Central memory CD4-positive, alpha-beta T cell (primary cell): Measurements from ENCODE around the gene PM20D1.

Experiments
- DNase-seq: peaks from one replicate; pipeline ENCODE4 v3.0.0; 2022

Gene PM20D1

GRCh38 chr1:205803986-205804385 lies 45.9 kb downstream of the PM20D1 start:
- DNase-seq: no peak

- DNase-seq: no peak
These were observed 47.9 kb downstream of the PM20D1 start for GRCh38 chr1:205802060-205802459.

DNA sequence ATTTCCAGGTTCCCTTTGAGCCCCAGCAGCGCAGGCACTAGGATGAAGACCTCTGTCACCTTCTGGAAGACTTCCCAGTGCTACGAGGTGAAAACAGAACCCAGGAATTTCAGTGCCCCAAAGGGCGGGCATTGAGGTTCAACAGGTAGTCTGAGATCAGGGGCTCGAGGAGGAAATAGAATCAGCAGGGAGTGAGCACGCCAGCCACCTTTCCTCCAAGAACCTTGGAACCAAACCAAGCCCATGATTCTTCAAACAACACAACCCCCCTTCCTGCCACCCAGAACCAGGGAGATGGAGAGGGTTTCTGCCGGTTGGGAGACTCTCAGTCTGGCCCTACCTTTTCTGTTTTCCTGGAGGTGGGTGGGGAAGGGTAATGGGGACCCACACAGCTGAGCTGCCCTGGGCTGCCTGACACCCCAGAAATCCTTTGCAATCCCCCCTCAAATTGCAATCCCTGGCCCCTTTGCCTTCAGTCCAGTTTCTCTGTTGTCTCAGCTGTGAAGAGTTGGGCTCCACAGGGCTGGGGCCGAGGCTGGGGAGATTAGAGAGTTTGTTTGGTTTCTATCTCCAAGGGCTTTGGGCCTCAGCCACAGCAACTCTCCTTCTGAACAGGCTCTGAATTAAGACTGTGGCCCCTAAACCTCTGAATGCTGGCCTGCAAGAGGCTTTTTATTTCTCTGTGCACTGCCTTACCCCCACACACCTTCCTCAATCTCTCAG lies 48.8 kb downstream of the PM20D1 start:
- DNase-seq: no peak

DNA sequence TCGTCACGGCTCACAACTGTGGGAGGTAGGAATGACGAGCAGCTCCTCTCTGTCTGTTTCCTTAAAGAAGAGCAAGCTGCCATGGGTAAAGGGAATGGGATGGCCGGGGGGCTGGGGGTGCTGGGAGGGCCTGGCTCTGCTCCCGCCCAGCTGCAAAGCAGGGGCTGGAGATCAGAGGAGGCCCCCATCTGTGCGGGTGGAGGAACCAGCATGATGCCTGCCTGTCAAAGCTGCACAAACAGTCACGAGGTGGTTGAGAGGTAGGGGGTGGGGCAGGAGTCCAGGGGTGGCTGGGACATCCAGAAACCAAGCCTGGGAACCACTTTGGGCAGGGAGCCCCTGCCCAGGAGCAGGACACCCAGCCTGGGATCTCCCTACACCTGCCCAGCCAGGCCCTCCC lies 49.5 kb downstream of the PM20D1 start:
- no peak for DNase-seq

DNA sequence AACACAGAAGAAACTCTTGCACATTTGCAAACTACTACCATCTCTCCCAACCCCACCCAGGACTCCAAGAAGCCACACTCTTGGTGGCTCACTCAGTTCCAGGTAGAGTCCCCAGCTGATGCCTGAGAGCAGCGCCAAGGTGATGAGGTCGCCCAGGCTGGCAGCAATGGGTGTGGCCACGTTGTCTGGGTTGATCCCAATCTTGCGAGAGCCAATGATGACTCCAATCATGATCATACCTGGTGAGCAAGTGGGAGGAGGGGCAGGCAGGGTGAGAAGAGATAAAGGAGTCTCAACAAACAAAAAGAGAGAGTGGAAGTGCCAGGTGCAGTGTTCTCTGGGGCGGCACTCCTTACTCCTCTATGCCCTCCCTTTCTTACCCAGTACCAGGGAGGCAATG lies 51.4 kb downstream of the PM20D1 start:
- no peak for DNase-seq

GRCh38 chr1:205797168-205797567 lies 52.8 kb downstream of the PM20D1 start:
- no peak for DNase-seq

DNA sequence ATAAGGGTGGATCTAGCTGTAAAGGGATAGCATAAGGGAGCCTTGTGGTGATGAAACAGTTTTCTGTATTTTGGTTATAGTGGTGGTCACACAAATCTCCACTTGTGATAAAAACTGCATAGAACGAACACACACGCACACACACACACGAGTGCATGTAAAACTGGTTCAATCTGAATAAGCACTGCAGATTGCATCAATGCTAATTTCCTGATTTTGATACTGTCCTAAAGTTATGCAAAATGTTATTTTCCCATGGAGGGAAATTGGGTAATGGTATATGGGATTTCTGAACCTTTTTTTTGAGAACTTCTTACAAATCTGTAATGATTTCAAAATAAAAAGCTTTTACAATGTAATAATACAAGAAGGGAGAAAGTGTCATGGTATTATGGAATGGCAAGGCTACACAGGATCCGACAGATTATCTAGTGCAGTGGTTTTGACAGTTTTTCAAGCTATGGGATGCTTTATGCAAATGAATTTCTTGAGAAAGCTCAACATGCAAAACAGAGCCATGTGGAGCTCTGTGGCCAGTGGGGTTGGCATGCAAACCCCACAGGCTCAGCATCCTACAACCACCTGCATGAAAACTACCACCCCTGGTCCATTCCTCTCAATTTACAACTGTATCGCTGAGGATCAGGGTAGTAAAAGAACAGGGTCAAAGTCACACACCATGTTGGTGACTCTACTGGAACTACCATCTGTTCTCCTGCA lies 55.8 kb downstream of the PM20D1 start:
- no peak for DNase-seq

DNA sequence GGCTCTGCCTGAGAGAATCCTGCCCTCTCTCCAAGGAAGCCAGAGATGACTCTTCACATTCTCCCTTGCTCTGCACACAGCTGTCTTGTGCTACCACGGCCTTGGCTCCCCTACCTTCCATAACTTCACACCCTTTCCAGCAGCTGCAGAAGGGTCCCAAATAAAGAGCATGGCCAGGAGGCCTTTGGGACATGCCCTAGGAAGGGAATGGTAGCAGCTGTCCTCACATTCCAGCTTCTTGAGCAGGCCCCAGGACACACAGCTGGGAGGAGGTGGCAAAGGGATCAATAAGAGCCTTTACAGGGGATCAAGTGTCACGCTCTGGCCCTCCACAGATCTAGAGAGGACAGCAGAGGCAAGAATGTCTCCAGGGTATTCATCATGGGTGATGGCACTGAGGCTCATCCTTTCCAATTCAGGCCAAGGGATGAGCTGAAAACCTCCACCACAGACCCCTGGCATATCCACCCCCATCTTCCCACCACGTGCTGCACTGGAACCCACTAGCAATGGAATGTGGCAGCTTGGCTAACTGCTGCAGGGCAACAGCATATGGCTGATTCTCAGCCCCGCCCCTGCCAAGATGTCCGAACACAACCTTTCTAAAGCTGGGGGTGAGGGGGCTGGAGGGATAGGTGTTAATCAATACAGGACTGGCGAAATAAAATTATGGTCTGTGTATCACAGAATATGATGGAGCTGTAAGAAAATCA lies 56.8 kb downstream of the PM20D1 start:
- no peak for DNase-seq

- DNase-seq: no peak
These were observed 57.5 kb downstream of the PM20D1 start for GRCh38 chr1:205792481-205792881.

DNA sequence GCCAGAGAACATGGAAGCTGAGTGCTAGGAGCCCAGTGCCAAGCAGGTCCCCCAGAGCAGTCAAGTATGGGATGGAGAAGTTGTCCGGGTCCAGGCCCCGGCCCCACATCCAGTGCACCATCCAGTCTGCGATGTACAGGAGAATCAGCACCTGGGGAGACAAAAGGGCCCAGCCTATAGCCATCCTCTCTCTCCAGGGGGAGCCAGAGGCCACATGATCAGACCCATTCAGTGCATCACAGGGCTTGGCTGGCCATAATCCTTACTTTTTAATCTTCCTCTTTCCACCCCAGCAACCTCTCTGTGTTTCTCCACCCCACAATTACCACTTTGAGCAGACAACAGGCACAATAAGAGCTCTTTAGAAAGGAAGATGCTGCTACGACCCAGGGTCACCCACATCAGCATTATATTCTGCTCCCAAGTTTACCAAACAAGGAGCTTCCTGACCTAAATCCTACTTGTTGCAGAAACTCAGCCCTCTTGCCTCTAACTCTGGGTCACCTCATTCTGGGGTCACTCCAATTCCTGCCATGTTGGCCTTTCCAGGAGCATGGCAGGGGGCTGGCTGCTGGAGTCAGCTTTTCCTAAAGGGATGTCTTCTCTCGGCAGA lies 58.3 kb downstream of the PM20D1 start:
- peak; percentile 43 for DNase-seq

DNA sequence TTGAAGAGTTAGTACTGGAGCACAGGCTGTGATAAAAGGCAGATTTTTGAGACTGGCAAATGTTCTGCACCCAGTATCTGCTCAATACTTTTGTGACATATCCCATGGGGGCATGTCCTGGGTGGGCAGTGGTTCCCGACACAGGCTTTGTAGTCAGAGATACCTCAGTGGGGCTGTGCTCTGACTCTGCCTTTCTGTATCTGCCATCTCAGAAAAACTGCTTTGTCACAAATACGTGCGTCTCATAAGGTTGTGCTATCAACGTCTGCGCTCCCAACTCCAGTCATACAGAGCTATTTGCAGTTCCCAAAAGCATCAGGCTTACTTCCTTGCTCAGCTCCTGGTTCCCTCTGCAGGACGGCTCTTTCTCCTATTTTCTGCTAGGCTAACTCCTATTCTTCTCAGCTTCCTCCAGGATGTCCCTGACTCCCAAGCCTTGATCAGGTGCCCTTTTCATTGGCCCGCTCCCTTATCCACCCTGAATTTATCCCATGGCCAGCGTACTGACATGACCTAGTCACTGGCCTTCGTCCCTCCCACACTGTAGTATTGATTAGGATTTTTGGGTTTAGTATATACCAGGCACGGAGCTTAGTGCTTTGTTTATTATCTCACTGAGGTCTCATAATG lies 62.5 kb downstream of the PM20D1 start:
- DNase-seq: no peak

DNA sequence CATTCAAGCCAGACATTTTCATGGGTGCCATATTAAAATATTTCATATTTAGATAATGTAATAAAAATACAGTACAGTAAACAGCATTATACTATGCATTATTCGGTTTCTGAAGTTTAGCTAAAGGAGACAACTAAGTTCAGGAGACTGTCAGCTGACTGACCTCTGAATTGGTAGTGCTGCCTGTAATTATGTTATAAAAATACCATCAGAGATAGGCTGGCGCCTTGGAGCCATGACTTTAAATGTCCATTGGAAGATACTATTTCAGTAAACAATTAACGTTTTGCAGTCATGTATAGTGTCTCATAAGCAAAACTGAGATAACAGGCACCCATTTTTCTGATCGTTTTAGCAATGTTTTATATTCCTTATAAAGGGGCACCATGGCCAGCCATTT lies 63.3 kb downstream of the PM20D1 start:
- DNase-seq: no peak

DNA sequence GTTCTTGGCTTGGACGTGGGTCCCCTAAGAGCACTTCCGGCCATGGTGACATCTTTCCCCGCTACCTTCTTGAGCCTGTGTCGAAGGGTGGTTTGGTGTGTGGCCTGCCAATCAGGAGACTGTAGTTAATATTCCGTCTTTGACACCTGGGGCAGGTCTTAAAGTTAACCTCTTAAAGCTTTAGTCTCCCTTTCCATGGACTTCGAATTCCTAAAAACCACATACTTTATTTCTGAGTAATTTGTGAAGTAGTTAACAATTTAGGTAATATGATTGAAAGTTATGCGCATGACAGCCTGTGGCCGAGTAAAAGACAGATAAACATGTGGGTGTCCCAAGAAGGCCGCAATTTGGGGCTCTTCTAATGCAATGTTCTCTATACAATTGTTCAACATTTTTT lies 64.5 kb downstream of the PM20D1 start:
- no peak for DNase-seq

DNA sequence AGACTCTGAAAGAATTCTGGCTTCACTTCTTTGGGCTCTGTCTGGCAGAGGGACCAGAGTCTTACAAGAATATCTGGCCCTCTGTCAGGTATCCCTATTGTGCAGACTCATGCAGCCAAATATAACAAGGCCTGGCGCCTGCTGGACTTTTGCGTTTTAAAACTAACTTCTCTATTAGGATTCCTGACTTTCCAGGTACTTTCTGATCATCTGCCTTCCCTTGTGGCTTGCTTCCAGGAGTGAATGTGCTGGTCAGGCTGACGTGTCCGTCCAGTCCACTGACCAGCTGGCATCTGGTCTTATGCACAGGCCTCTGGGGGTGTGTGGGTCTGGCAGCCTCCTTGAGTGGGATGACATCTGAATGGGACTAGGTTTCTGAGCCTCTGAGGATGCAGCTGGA lies 66.0 kb downstream of the PM20D1 start:
- DNase-seq: no peak

GRCh38 chr1:205783433-205783795 lies 66.5 kb downstream of the PM20D1 start:
- no peak for DNase-seq

DNA sequence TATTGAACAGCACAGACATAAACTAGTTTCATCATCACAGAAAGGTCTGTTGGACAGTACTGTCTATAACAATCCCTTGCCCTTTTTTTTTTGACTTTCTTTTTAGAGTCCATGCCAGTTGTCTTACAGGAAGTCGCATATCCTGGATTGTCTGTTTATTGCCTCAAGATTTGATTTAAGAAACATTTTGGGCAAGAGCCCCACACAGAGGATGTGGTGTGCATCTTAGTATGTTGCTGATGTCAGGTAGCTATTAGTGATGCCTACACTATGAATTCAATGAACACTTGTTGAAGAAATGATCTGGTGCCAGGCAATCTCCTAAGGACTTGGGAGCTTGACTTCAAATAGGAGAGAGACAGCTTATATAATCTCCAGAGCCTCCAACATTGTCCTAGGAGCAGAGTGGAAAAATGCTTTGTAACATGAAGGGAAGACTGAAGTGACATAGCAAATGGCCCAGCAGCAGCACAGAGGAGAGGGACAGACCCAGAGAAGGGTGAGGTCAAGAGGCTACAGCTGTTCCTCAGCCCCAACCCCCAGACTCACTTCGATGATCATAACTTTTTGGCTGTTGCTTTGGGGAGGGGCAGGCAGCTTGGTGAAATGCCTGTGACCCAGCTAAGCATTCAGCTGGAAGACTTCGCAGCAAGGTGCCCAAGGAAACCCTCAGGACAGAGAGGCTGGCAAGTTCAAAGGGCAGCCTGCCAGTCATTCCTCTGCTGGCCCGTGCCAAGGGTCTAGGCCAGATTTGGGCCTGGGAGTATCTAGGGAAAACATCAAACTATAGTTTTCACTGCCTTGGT lies 67.1 kb downstream of the PM20D1 start:
- DNase-seq: peak; percentile 28

DNA sequence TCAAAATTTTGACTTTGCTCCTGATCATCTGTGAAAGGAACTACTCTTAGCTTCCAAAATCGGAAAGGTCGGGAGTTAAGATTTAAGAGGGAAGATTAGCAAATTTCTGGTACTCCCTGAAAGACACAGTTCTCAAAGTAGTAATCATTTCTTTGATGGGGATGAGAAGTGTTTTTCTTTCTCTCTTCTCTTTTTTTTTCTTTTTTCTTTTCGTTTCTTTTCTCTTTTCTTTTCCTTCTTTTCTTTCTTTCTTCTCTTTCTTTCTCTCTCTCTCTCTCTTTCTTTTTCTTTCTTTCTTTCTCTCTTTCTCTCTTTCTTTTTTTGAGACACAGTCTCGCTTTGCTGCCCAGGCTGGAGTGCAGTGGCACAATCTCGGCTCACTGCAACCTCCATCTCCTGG lies 69.6 kb downstream of the PM20D1 start:
- DNase-seq: no peak
